Measurements from ENCODE around the gene FITM1.

Gene FITM1, protein sequence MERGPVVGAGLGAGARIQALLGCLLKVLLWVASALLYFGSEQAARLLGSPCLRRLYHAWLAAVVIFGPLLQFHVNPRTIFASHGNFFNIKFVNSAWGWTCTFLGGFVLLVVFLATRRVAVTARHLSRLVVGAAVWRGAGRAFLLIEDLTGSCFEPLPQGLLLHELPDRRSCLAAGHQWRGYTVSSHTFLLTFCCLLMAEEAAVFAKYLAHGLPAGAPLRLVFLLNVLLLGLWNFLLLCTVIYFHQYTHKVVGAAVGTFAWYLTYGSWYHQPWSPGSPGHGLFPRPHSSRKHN

DNA sequence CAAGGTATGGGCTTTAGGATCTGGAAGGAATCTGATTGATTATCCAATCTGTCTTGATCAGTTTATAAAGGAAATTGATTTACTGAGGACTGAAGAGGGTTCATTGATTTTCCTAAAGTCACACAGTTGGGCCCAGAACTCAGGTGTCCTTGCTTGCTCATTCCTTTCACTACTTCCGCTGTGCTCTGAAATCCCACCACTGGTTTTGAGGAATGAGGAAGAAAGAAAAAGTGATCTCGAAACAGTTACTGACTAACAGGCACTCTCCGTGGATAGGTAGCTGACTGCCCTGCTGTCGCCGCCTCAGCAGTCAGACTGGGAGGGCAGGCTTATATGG lies at the start of gene FITM1:
TSS of gene FITM1 (plus strand) at position 280 of the 337 bp plus-strand sequence. CDS start 905 bp downstream, outside the sequence.
- no peak for DNase-seq

DNA sequence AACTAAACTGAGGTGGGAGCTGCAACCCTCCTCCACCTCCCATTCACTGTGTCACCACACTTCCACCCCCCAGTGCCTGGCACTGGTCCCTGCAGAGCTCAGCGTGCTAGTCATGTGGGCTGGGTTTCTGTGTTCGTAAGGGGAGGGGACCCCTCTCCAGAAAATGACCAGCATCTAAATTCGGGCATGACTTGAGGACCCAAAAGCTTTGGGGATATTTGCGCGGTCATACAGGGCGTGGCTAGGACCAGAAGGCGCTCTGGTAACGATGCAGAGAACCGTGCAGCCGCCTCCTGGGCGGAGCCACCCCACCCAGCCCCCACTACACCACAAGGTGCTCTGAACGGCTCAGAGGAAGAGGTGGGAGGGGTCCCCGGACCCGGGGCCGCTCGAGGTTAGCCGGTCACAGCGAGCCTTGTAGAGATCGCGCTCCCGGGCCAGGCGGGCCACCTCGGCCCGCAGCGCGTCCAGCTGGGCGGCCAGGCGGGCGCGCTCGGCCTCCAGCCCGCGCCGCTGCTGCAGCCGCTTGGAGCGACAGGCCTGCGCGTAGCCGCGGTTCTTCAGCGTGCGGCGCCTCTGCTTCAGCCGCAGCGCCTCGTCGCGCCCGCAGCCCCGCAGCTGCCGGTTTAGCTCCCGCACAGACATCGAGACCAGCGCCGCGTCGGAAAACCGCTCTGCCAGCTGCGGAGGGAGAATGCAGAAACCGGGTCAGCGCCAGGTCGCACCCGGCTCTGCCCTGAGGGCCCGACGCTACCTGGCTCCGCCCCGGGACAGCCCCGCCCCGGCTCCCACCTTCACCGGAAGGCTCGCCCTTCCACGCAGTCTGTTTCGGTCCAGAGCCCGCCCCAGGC lies 49.3 kb upstream of the FITM1 start:
- DNase-seq = peak; percentile 47

DNA sequence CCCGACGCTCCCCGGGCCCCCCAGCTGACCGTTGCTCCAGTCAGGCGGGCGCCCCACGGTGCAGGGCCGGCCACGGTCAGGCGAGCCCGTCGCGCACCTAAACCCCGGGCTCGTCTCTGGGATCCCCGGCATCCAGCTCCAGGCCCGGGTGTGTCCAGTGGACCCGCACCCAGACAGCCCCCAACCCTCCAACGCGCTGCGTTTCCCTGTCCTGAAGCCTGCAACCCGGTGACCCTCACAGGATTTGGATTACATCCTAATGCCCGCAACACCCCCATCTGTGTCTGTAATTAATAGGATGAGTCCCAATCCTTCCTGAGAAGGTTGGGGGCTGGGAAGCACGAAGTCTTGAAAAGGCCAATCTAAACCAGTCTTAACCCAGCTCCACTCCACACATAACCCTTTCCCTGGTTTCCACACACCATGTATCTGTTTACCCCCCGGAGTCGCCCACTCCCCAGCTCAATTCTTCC lies 48.7 kb upstream of the FITM1 start:
- no peak for DNase-seq

DNA sequence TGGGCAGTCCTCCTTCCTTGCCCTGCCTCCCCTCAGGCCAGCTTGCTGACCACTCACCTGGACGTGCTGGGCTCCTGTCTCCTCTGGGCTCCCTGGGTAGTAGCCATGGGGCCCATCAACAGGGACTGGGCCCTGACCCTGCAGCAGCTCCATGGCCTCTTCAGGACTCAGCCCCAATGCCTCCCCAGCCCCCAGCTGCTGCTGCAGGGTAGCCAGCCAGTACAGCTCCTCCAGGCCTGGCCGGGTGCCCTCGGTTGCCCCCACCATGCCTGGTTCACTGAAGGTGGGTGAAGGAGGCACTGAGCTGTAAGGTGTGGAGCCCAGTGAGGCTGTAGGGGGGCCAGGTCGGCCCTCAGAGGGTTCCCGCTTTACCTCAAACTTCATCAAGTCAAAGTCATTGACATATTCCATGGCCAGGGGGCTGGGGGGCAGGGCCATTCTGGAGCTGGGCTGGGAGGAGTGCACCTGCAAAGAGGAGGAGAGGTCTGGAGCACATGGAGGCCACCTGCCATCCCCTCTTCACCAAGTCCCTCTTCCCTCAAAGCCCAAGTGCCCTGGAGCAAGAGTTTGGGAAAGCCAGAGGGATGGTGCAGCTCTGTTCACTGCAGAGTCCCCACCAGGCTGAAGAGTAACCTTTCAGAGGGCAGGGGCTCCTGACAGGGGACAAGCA lies 47.9 kb upstream of the FITM1 start:
- no peak for DNase-seq

DNA sequence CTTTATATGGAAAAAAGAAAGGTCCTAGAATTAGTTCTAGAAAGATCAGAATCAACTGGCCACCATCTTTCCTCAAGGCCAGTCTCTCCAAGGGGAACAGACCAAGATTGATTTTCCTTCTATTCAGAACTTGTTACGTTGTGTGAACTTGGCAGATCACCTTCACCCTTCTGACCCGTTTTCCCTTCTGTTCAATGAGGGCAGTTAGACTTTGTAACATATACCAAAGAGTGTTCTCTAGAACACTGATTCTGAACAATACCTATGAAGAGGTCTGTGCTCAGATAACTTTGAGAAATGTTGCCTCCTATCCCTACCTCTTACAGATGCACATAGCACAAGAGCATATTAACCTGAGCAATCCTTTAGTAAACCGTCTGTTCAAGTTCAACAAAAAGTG lies 47.0 kb upstream of the FITM1 start:
- DNase-seq = no peak

DNA sequence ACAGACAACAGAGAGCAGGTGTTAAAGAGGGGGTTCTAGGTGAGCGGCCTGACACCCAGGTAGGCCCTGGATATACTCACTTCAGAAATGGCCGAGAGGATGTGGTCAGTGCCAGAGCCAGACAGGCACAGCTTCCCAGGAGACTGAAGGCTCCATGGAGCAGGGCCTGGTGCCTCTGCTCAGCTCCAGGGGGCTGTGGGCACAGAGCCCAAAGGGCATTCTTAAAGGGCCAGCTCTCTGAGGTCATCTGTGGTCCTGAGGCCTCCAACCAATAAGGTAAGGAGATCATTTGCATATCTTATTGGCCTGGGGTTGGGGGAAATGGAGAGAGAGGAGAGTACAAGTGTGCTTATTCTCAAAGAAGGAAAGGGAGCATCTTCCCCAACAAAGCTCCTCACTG lies 46.0 kb upstream of the FITM1 start:
- DNase-seq = no peak

DNA sequence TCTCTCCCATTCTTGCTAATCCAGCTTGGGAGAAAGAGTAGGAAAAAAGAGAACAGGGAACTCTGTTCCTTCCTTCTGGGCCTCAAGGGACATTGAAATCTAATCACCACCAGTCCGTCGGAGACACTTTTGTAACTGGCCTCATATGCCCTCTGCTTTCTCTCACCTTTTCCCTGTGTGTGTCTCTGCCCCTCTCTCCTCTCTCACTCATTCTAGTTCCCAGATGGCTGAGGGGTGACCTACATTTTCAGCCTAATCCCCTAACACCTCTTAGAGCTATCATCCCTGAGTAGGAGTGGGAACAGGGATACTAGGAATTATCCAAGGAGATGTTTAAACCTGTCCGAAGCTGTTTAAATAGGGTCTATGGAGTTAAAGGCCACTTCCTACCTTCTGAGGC lies 45.2 kb upstream of the FITM1 start:
- no peak for DNase-seq

DNA sequence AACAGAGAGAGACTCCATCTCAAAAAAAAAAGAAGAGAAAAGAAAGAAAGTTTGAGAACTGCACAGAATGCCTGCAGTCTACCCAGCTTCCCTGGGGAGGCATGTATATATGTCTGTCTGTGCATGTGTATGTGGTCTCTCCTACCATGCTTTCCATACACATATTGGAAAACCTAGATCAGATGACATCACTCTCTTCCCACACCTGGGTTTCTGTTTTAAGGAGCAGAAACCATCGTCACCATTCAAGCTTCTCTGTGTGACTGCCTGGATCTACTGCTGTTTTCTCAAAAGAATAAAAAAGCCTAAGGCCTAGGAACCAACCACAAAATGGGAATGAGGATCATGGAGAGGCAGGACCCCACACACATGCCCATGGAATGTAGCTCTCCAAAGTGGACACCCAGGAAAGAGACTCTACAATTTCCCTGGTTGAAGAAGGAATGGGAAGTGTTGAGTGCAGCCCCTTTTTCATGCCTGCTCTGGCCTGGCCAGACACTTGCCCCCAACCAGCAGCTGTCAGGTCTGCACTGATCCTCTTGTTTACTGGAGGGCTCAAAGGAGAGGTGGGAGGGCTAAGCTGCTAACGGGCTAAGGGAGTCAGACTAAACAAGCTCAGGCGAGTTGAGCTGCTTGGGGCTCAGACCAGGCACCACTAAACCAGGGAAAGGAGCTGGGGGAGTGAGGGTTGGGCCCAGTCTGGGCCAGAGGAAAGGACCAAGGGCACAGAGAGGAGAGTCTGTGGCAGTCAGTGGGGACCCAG lies 44.1 kb upstream of the FITM1 start:
- no peak for DNase-seq

DNA sequence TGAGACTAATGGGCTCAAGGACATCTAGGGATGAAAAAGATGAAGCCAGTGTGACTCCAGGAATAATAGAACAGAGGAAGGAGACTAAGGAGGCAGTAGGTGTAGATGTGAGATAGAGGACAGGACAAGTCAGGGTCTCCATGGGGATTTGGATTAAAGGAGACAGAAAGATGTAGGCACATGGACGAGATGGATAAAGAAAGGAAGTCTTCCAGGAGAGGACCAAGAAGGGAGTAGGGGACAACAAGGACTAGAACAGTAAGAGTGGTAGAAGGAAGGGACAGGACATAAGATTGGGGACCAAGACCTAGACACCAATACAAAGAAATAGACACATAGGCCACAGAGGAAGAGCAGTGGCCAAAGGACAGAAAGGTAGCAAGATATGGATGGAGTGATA lies 43.5 kb upstream of the FITM1 start:
- no peak for DNase-seq

DNA sequence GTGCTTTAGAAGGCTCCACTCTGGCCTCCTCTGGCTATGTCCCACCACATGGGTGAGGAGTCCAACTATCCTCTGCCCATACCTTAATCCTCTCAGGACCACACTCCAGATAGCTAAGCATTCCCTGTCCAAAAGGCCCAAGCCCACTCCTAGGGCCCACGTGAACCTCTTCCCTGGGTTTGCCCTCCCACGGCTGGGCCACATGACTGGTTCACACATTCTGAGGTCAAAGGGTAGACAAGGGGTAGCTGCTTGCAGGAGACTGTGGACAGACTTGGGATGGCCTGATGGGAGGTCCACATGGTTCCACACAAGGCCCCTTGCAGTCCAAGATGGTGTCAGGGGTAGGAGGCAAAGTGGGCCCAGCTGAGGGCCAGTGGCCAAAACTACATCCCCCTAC lies 42.4 kb upstream of the FITM1 start:
- no peak for DNase-seq

DNA sequence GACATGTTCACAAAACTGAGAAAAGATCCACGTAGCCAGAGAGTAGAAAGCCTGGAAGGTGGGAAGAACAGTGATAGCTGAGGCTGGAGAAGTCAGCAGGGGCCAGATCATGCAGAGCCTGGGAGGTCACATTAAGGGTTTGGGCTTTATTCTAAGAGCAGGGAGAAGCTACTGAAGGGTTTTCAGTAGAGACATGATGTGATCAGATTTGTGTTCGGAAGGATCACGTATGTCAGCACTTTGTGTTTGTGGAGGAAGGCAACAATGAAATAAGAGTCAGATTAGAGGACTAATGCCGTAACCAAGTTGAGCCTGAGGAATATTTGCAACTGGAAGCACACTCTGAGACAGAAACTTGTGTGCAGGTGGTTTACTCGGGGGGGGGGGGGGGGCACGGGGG lies 40.6 kb upstream of the FITM1 start:
- no peak for DNase-seq

DNA sequence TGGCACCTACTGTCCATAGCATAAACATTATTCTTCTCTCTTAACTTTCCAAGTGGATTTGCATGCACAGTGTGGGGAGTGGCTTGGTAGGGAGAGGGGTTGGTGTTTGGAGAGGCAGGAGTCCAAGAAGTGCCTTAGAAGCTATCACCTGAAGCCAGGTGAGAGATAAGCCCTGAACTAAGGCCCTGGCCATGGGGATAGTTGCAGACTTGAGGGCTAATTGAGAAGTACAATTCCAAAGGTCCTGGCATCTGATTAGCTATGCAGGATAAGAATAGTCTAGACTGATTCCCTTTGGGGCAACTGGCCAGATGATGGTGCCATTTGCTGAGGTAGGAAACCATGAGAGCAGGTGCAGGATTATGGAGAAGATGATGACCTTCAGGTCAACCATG lies 38.4 kb upstream of the FITM1 start:
- DNase-seq = no peak

DNA sequence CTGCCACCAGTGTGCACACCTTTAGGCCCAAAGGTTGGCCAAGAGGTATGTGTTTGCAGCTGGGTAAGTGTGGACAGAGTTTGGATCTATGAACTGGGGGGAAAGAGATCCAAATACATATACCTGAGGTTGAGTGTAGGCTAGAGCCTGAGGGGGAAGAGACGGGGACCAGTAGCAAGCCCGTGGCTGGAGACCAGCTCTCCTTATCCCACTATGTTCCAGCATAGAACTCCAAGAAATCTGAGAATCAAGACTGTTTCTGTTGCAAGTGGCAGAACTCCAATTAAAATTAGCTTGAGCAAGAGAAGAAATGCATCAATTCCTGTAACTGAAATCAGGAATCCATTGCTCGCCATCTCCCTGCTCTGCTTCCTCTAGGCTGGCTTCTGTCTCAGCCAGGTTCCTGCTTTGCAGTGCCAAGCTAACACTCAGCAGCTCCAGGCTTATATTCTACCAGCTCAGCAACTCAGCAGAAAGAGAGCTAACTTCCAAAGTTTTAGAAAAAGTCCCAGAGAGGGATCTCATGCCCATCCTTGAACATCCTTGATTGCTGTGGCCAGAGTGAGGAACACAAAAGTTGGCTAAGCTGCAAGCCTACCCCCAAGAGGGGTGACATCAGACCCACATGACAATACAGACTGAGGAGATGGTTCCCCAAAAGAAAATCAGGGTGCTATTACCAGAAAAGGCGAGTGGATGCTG lies 37.8 kb upstream of the FITM1 start:
- no peak for DNase-seq

DNA sequence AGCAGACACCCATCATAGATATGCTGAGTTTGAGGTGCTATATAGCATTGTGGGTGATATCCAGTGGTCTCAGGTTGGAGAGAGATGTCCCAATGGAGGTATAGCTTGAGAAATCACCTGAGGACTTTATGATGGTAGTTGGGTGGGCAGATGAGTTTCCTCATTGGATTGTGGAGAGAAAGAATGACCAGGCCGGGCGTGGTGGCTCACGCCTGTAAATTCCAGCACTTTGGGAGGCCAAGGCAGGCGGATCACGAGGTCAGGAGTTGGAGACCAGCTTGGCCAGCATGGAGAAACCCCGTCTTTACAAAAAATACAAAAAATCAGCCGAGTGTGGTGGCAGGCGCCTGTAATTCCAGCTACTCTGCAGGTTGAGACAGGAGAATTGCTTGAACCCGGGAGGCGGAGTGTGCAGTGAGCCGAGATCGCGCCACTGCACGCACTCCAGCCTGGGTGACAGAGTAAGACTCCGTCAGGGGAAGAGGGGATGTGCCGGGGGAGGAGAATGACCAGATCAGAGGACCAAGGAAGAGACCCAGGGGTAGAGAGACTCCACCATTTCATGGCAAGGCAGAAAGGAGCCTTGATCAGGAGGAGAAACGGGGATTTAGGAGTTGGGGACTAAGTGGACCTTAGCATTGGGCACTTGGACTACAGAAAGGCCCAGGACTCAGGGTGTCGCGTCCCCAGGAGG lies 37.1 kb upstream of the FITM1 start:
- no peak for DNase-seq

DNA sequence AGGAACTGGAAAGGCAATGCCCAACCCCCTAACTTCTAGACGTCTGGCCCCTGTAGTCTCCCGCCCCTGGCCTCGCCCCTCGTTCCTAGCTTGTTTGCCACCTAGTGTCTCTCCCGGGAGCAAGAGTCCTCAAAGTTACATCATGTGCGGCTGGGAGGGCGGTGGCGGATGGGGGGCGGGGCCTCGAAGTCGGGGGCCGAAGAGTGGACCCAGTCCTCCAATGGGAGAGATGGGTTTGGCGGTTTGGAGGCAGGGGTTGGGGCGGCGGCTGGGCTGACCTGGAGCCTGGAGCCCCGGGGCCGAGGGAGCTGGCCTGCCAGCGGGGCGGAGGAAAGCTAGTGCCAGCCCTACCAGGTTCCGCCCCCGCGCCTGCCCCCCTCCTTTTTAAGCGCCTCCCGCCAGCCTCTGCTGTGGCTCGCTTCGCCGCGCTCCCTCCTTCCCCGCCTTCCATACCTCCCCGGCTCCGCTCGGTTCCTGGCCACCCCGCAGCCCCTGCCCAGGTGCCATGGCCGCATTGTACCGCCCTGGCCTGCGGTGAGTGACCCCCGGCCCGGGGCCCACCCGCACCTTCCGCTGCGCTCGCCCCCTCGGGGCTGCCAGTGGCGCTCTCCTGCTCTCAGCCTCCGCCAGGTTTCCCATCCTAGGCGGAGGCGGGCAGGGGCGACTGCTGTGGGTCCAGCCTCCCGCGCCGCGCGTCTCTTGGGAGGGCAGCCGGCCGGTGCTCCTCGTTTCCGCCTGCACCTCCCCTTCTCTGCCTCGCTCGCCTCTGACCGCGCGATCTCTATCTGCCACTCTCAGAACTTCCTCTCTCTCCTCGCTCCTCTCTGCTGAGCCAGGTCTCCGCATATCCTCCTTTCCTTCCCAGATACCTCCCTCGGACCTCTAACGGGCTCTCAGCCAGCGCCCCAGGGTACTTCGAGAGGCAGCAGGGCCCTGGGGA lies 36.3 kb upstream of the FITM1 start, which contains the start of gene PCK2:
TSS of gene PCK2 (plus strand) at position 411 of the 940 bp plus-strand sequence. CDS start at position 506, 95 bp downstream.
- peak; percentile 88 for DNase-seq

DNA sequence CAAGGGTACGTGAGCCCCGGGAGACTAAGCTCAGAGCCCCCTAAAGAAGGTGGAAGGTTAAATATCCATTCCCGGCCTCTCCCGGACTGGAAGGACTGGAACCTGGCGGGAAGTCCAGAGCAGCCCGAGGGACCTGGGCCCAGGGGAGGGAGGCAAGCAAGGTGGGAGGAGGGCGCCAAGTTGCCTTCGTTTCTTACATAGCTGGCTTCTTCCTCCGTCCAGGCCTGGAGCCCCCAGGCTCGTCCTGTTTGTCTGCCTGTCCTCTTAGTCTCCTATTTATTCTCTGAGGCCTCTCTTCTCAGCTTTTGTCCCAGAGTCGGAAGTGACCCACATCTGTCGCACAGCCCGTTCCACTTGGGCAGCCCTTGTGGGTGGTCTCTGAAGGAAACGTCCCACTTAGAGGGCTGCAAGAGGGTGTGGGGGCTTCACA lies 35.6 kb upstream of the FITM1 start:
- no peak for DNase-seq

DNA sequence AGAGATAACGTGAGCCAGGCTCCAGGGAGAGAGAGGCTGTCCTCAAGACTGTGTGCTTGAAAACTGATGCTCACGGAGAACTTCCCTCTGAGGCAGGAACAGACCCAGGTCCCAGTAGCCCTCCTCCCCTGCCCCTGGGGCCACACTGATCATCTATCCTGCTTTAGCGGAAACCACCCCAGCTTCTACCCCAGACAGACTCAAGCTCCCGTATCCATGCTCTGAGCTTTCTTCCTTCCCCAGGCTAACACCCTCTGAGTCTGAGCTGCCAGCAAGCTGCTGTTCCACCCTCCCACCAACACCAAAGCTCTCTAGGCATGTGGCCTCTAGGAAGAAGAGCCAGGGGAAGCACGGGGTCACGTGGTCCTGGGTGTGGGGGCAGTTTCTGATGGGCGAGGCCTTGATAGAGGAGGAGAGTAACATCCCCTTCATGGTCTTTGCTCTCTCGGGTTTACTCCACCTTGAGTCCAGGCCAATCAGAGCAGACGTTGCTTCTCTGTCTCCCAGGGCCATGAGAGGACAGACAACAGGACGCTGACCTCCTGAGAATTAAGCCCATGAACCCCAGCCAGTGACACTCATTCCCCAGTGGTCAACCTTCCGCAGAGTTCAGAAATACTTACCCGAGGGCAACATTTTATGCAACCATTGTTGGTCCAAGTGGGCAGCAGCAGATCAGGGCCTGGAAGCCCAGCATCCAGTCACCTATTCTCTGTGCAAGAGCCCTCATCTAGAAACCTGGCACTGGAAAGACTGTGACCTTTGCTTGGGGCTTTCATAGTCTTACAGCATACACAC lies 35.0 kb upstream of the FITM1 start:
- DNase-seq = peak; percentile 77

DNA sequence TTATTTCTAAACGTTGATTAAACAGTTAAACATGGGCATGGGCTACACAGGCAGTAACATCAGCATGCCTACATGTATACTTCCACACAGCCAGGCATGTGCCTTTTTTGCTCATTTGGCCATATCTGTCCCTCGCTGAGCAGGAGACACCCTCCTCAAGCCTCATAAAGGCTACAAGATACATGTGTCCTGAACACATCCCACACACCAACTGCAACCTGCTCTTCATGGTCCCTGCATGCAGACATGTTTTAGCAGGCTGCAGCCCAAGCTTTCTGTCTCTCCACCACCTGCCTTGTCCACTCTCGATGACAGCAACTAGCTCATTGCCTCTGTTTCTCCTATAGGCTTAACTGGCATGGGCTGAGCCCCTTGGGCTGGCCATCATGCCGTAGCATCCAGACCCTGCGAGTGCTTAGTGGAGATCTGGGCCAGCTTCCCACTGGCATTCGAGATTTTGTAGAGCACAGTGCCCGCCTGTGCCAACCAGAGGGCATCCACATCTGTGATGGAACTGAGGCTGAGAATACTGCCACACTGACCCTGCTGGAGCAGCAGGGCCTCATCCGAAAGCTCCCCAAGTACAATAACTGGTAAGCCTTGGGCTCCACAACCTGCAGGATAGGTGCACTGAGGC lies 33.8 kb upstream of the FITM1 start:
- no peak for DNase-seq
